Measurements from ENCODE around the gene PLA2R1. TPM values are rescaled to one million over a fixed set of nuclear protein-coding genes. Genes with fewer than 3 reads are reported as not detected.
"Not testable (repeated sequence)": the region's sequence is repeated elsewhere in the genome, so short reads cannot be mapped to it uniquely, and the experiment has no call there.

PLA2R1 gene
- total RNA-seq, 2 experiments from 2014 or later: not detected

DNA sequence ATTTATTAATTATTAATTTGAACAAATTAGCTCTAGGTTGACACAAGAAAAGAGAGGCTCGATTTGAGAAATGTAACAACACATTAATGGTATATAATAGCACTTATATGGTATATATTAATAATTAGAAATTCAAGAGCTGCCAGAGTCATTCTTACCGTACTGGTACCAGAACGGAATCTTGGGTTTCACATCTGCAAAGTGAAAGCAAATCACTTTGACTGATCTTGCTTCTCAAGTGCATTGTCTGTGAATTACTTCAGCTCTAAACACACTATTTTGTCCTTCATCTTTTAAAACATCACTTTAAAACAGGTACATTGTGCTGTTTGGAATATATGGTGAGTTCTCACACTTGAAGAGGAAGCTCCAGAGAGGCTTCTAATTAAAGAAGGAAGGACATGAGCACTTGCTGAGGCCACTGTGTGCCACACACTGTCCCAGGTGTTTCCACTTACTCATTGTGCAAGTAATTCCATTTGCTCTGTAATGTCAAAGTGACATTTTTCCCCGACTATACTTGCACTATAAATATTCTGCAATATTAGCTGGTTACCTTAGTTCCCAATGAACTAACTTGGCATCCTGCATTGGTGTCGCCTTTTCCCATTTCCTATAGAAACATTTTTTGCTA, 85.8 kb downstream of the PLA2R1 start:
- no peak for DNase-seq
- Mint-ChIP-seq H3K4me1 (no peaks in the 10 kb centered on the region), H3K36me3 (ENCODE audit: low read depth) (no peaks in the 10 kb centered on the region), H3K27me3 (peaks cover 27% of the 10 kb centered on the region), H3K4me3 (no peak overlapping the region), H3K9me3 (no peaks in the 10 kb centered on the region), H3K27ac (no peak overlapping the region)
- CTCF ChIA-PET: no interaction called here
- POLR2A ChIA-PET: no interaction called here

DNA sequence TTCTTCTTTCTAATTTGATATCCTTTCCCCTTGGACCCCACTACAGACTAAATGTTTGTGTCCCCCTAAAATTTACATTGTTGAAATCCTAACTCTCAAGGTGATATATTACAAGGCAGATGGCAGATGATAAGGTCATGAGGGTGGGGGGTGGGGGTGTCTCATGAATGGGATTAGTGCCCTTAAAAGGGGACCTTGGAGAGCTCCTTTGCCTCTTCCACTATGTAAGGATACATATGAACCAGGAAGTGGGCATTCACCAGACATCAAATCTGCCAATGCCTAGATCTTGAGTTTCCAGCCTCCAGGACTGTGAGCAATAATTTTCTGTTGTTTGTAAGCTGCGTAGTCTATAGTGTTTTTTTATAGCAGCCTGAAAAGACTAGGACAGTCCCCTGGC, 89.1 kb downstream of the PLA2R1 start:
- Mint-ChIP-seq H3K27ac (no peak overlapping the region), H3K27me3 (peaks cover 16% of the 10 kb centered on the region), H3K36me3 (ENCODE audit: low read depth) (no peaks in the 10 kb centered on the region), H3K4me3 (no peak overlapping the region), H3K9me3 (no peaks in the 10 kb centered on the region), H3K4me1 (no peaks in the 10 kb centered on the region)
- POLR2A ChIA-PET: no interaction called here
- CTCF ChIA-PET: no interaction called here
- no peak for DNase-seq

DNA sequence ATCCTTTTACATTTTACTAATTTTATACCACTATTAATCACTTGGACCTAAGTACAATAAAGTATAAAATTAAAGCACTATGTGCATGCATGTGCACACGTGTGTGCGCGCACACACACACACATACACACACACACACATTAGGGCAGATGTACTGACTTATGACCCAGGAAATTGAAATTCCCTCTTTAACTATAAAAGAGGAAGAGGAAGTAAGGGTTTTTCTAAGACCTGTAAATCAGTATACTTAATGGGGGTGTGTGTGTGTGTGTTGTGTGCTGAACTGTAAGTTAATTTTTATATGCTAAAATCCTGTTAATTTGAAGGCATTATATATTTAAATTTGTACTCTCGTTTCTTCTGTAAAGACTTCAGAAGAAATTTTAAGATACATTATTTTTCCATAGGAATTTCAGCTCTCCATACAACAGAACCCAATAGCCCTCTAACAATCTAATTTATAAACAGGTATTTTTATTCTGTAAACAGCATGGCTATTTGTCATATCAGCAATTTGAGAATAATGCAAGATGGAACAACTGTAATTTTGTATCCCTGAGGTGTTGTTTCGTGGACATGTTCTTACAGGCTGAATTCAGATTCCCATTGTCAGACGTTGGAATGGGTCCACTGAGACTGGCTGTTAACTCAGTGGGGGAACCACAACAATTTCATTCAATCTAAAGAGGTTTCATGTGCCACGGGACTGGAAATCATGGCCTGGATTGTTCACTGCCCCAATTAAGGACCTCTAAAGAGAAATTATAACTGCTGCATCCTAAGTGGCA, 90.9 kb downstream of the PLA2R1 start:
- H3K27ac Mint-ChIP-seq: no peak overlapping the region
- DNase-seq: no peak
- H3K36me3 Mint-ChIP-seq (ENCODE audit: low read depth): no peaks in the 10 kb centered on the region
- CTCF ChIA-PET: no interaction called here
- no peaks in the 10 kb centered on the region for H3K4me1 Mint-ChIP-seq
- POLR2A ChIA-PET: no interaction called here
- H3K9me3 Mint-ChIP-seq: no peaks in the 10 kb centered on the region
- H3K27me3 Mint-ChIP-seq: peaks cover 7% of the 10 kb centered on the region
- no peak overlapping the region for H3K4me3 Mint-ChIP-seq

DNA sequence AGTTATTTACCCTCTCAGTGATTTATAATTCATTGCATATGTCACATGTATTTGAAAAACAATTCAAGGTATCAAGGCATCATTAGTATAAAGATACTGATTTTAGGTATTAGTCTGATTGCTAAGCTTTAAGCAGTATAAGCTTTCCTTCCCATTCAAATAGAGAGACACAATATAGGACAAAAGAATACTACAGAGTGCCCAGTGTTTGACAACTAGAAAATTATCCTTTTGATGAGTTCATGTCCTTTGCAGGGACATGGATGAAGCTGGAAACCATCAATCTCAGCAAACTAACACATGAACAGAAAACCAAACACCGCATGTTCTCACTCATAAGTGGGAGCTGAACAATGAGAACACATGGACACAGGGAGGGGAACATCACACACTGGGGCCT, 91.9 kb downstream of the PLA2R1 start:
- POLR2A ChIA-PET, DNase-seq, CTCF ChIA-PET: not testable (repeated sequence)

DNA sequence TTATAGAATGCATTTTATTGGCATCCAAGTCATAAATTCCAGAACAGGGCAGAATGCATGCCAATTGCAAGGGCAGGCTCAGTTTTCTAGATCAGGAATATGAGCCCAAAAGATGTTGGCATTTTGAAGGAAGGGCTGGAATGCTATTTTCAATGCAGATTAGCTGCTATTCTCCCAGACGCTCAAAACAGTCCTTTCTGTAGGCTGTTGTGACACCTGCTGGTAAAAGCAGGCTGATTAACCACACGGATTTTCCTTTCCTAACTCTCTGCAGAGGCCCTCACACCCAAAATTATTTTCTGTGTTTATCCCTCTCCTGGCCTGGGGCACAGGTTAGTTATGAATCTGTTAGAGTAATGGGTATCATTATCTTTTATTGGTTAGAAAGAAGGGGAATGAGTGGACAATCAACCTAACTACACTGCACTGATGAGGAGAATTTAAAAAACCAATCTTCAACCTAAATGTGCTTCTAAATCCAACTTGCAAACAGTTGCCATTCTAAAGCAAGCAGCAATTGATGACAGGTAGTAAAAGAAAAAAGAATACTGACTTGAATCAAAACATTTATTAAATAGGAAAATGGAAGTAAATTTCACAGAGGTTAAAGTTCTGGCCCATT, 94.0 kb downstream of the PLA2R1 start:
- DNase-seq: peak; percentile 17
- Mint-ChIP-seq H3K27me3 (peaks cover 4% of the 10 kb centered on the region), H3K4me3 (no peak overlapping the region), H3K27ac (no peak overlapping the region), H3K36me3 (ENCODE audit: low read depth) (no peaks in the 10 kb centered on the region), H3K4me1 (no peaks in the 10 kb centered on the region), H3K9me3 (no peaks in the 10 kb centered on the region)
- POLR2A ChIA-PET: no interaction called here
- CTCF ChIA-PET: interaction anchor here (0.7 to 1.2 kb wide), 3 partner anchors 28 to 1066 kb away, joined by 3 read pairs; no protein-coding TSS in a partner anchor

More for the DNA sequence above, 91.9 kb downstream of the PLA2R1 start:
- not testable (repeated sequence) for H3K4me3 Mint-ChIP-seq; H3K27me3 Mint-ChIP-seq; H3K4me1 Mint-ChIP-seq; H3K36me3 Mint-ChIP-seq (ENCODE audit: low read depth); H3K9me3 Mint-ChIP-seq; H3K27ac Mint-ChIP-seq

DNA sequence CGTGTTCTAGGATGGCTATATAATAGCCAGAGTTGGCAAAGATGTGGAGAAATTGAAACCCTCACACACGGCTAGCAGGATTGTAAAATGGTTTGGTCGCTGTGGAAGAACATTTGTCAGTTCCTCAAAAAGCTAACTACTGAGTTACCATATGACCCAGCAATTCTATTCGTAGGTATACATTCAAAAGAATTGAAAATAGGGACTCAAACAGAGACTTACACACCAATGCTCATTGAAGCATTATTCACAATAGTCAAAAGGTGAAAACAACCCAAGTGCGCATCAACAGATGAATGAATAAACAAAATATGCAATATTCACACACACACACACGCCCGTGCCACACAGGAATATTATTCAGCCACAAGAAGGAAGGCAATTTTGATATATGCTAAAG, 98.7 kb downstream of the PLA2R1 start:
- ChIA-PET POLR2A (no interaction called here), CTCF (no interaction called here)
- peaks cover 9% of the 10 kb centered on the region for H3K4me1 Mint-ChIP-seq
- H3K27ac Mint-ChIP-seq: no peak overlapping the region
- H3K9me3 Mint-ChIP-seq: no peaks in the 10 kb centered on the region
- H3K27me3 Mint-ChIP-seq: peaks cover 2% of the 10 kb centered on the region
- H3K4me3 Mint-ChIP-seq: no peak overlapping the region
- H3K36me3 Mint-ChIP-seq (ENCODE audit: low read depth): no peaks in the 10 kb centered on the region
- DNase-seq: no peak

DNA sequence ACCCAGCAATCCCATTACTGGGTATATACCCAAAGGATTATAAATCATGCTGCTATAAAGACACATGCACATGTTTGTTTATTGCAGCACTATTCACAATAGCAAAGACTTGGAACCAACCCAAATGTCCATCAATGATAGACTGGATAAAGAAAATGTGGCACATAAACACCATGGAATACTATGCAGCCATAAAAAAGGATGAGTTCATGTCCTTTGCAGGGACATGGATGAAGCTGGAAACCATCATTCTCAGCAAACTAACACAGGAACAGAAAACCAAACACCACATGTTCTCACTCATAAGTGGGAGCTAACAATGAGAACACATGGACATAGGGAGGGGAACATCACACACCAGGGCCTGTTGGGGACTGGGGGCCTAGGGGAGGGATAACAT, 99.9 kb downstream of the PLA2R1 start:
- CTCF ChIA-PET; POLR2A ChIA-PET; H3K4me3 Mint-ChIP-seq; H3K27me3 Mint-ChIP-seq; H3K27ac Mint-ChIP-seq; H3K9me3 Mint-ChIP-seq; H3K4me1 Mint-ChIP-seq; DNase-seq; H3K36me3 Mint-ChIP-seq (ENCODE audit: low read depth): not testable (repeated sequence)

DNA sequence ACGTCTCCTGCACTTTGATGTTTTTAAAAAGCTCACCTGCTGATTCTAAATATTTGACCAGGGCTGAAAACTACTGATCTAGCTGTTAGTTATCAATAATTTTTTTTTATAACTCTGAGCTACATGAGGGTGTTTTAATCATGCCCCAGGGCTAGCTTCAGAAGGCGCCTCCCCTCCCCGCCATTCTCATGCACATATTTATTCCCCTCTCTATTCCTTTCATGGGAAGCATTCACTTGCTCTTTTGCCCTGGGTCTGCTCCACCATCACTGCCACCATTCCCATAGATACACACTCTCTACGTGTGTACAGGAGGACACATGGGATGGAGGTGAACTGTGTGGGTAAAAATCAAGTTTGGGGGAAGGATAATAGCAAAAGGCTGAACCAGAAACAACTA, 101.0 kb downstream of the PLA2R1 start:
- H3K27ac Mint-ChIP-seq: no peak overlapping the region
- no peak for DNase-seq
- POLR2A ChIA-PET: no interaction called here
- H3K4me3 Mint-ChIP-seq: no peak overlapping the region
- CTCF ChIA-PET: no interaction called here
- no peaks in the 10 kb centered on the region for H3K36me3 Mint-ChIP-seq (ENCODE audit: low read depth)
- H3K4me1 Mint-ChIP-seq: peaks cover 9% of the 10 kb centered on the region
- no peaks in the 10 kb centered on the region for H3K9me3 Mint-ChIP-seq
- H3K27me3 Mint-ChIP-seq: peaks cover 7% of the 10 kb centered on the region

DNA sequence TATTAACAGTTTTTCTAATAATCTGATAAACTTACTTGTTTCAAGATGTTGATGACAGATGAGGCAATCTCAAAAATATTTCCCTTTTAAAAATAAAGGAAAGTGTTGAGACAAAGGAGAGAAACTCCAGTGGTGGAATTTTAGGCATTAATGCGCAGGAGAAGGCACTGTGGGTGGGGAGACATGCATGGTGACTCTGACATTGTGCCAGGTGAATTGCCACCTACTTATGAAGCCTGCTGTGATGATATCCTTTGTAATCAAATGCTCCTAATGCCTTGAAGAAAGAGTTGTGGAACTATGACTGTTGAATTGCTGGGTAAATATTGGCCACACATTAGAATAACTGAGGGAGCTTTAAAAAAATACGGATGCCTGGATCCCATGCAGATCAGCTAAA, 101.4 kb downstream of the PLA2R1 start:
- DNase-seq: no peak
- Mint-ChIP-seq H3K9me3 (no peaks in the 10 kb centered on the region), H3K27ac (no peak overlapping the region), H3K36me3 (ENCODE audit: low read depth) (no peaks in the 10 kb centered on the region), H3K27me3 (peaks cover 7% of the 10 kb centered on the region), H3K4me3 (no peak overlapping the region), H3K4me1 (peaks cover 9% of the 10 kb centered on the region)
- ChIA-PET CTCF (no interaction called here), POLR2A (no interaction called here)

DNA sequence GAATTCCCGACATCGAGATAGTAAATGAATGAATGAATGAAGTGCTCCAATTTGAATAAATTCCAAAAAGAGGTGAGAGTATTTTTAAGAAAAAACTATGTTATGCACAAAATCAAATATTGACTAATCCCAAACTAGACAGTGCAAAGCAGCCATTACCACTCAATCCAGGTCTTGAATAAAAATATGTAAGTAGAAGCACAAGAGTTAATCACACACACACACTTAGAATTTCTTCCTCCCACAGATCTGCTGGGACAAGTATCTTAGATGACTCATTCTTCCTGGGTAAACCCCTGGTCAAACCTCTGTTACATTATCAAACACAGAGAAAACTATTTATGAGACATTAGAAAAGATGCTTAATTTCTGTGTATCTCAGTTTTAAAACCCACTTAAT, 102.0 kb downstream of the PLA2R1 start:
- ChIA-PET POLR2A (no interaction called here), CTCF (no interaction called here)

DNA sequence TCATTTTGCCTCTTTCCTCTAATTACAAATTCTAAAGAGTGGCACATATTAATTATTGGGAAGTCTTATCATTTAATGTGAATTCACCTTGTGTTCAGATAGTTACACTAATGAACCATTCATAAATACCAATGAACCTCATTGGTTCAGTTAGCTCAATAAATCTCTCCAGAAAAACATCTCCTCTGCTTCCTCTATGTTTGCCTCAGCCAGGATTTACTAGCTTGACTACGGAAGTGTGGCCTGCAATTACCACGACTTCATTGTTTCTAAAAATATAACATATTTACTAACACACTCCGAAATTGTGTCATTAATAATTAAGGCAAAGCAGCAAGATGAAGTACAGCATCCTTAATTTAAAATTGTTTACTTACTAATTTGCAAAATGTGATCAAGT, 103.3 kb downstream of the PLA2R1 start:
- H3K27me3 Mint-ChIP-seq: peaks cover 7% of the 10 kb centered on the region
- no peak for DNase-seq
- H3K4me1 Mint-ChIP-seq: peaks cover 9% of the 10 kb centered on the region
- CTCF ChIA-PET: no interaction called here
- H3K27ac Mint-ChIP-seq: no peak overlapping the region
- no peaks in the 10 kb centered on the region for H3K9me3 Mint-ChIP-seq
- H3K36me3 Mint-ChIP-seq (ENCODE audit: low read depth): no peaks in the 10 kb centered on the region
- POLR2A ChIA-PET: no interaction called here
- H3K4me3 Mint-ChIP-seq: no peak overlapping the region

More for the DNA sequence above, 102.0 kb downstream of the PLA2R1 start:
- DNase-seq: no peak
- no peaks in the 10 kb centered on the region for H3K36me3 Mint-ChIP-seq (ENCODE audit: low read depth)
- H3K9me3 Mint-ChIP-seq: no peaks in the 10 kb centered on the region
- H3K27ac Mint-ChIP-seq: no peak overlapping the region
- peaks cover 9% of the 10 kb centered on the region for H3K4me1 Mint-ChIP-seq
- peaks cover 7% of the 10 kb centered on the region for H3K27me3 Mint-ChIP-seq
- H3K4me3 Mint-ChIP-seq: no peak overlapping the region

DNA sequence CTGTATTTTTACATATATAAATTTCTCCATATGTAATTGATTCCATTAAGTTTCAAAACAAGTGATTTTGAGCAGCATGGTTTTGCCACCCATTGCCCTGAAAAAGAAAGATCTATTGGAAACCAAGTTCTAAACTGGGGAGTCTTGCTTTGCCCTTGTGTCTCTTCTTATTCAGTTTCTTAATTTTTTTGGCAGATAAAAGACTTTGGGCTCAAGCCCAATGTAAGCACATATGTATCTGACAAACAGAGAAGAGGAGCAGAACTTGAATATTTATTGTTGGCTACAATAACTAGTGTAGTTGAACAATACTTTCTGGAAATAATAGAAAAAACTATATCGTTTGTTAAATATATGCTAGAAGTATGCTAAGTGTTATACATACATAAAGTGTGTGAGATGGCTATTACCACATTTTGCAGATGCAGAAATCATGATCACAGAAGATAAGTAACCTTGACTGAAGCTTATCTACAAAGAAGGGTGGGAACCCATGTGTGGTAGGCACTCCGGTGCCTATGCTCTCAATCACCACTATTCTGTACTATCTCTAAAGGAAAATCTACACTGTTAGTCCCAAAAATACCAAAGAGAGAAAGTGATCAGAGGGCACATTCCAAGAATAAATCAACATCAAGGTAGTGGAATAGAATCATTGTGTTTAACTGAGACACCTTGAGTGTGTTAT, 109.1 kb downstream of the PLA2R1 start:
- H3K4me1 Mint-ChIP-seq: no peaks in the 10 kb centered on the region
- peaks cover 18% of the 10 kb centered on the region for H3K27me3 Mint-ChIP-seq
- POLR2A ChIA-PET: no interaction called here
- no peak overlapping the region for H3K27ac Mint-ChIP-seq
- DNase-seq: no peak
- no peaks in the 10 kb centered on the region for H3K9me3 Mint-ChIP-seq
- CTCF ChIA-PET: no interaction called here
- no peak overlapping the region for H3K4me3 Mint-ChIP-seq
- no peaks in the 10 kb centered on the region for H3K36me3 Mint-ChIP-seq (ENCODE audit: low read depth)

DNA sequence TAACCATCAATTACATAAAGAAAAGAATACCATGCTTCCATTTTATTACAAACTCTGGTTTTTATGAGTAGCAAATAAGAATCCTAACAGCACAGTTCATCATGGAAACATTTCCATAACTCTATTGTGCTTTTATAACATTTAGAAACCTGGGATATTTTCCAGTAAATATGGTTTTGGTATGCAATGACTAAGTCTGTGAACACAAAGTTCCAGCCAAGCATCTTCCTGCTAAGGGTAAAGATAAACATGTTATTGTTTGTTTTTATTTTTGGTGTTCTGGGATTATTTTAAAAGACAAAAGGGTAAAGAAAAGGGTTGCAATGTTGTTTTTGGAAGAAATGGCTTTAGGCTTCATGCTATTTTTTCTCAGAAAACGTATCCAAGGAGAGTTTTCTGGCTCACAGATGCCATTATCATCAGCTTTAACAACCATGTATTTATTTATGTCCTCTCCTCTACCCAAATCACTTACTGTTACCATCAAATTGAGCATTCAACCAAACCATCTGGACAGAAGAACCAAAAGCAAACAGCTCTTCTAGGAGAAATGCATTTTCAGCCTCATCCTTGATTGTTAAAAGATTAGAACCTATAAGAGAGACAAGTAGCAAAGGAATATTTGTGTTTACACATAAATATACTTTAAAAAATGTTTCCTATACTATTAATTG, 116.0 kb downstream of the PLA2R1 start:
- Mint-ChIP-seq H3K27me3 (peaks cover 23% of the 10 kb centered on the region), H3K27ac (no peak overlapping the region), H3K9me3 (peaks cover 3% of the 10 kb centered on the region), H3K36me3 (ENCODE audit: low read depth) (no peaks in the 10 kb centered on the region), H3K4me3 (no peak overlapping the region), H3K4me1 (no peaks in the 10 kb centered on the region)
- POLR2A ChIA-PET: no interaction called here
- CTCF ChIA-PET: no interaction called here
- DNase-seq: no peak

Data from activated CD4-positive, alpha-beta memory T cell treated with anti-CD3 and anti-CD28 coated beads, Interleukin-2, amount 10 ng/mL, durations not matched to agents 7 days and 5 days (primary cell).